NCI-H2227 (cell line): Measurements from ENCODE around the gene MYH7B.

Source experiments
- DNase-seq: peaks from one replicate; lab custom pipeline; 2025; ENCODE audit not compliant: unreplicated experiment; lab: John Stamatoyannopoulos, UW

The MYH7B gene

GRCh38 chr20:34990231-34990630 lies 34.6 kb downstream of the MYH7B start:
- DNase-seq = no peak

DNA sequence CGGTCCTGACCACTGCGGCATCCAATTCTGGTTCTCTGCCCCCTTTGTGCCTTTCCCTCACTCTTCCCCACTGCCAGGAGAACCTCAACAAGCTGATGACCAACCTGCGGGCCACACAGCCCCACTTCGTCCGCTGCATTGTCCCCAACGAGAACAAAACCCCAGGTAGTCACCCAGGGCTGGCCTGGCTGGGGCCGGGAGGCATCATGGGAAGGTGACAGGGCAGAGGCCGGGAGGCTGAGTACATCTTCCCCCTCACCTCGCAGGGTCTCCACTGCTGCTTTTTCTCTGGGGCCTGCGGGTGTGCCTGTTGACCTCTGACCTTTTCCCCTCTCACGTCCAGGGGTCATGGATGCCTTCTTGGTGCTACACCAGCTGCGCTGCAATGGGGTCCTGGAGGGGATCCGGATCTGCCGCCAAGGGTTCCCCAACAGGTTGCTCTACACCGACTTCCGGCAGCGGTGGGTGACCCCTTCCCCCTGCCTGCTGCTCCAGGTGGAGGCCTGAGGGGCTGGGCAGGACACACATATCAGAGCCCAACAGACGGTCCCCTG lies 35.1 kb downstream of the MYH7B start:
- DNase-seq = no peak

- no peak for DNase-seq
These were observed 37.2 kb downstream of the MYH7B start for GRCh38 chr20:34992751-34993417.

DNA sequence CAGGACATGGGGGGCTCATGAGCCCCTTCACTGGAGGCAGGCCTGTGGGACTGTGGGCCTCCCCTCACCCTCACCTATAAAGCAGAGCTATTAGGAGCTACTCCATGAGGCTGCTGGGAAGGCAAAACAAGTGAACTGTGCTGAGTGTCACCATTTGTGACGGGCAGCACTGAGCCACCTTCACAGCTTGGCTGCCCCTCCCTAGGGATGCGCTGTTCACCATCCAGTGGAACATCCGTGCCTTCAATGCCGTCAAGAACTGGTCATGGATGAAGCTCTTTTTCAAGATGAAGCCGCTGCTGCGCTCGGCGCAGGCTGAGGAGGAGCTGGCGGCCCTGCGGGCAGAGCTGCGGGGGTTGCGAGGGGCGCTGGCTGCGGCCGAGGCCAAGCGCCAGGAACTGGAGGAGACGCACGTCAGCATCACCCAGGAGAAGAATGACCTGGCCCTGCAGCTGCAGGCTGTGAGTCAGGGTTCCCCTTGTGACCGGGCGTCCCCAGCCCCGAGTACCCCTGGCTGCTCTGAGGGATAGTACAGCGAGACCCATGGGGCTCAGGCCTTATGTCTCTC lies 38.4 kb downstream of the MYH7B start:
- no peak for DNase-seq

DNA sequence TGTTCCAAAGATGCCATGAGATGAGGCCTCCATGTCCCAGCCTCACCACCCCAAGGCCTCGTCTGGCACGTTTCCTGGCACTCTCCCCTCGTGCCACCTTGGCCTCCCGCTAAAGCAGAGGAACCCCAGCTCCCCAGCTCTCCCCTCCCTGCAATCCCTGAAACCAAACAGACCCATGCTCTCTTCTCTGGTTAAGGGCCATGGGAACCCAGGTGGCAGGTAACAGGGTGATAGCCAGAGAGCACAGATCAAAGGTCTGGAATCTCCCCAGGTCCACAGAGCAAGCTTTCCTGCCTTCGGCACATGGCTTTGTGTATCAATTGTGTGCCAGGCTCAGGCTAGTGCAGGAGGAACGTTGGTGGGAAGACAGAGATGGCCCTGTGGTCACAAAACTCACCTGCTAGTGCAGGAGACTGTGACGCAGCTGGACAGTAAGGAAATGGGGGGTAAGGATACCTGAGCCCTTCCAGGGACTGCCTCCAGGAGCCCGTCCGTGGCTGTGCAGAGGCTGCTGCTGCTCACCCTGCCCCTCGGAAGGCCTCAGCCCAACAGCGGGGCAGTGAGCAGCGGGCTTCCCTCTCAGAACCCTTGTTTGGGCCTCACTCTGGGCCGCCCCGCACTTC lies 39.0 kb downstream of the MYH7B start:
- no peak for DNase-seq

GRCh38 chr20:34995192-34995591 lies 39.5 kb downstream of the MYH7B start:
- no peak for DNase-seq

DNA sequence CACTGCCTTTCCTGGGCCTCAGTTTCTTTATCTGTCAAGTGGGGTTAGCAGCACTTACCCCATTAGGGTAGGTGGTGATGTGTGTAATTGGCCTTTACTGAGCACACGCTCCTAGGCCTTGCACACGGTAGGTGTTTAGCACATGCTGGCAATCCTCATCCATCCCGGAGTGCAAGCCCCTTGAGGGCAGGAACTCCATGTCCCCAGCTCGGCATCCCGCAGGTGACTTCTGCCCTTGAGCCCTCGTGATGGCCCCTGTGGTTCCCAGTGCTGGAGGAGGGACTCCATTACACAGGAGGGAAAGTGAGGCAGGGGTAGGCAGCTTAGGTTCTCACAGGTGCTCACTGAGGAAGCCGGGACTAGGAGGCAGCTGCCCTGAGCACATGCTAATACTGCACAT lies 40.0 kb downstream of the MYH7B start:
- no peak for DNase-seq

- DNase-seq = no peak
These were observed 40.8 kb downstream of the MYH7B start for GRCh38 chr20:34996243-34997028.

DNA sequence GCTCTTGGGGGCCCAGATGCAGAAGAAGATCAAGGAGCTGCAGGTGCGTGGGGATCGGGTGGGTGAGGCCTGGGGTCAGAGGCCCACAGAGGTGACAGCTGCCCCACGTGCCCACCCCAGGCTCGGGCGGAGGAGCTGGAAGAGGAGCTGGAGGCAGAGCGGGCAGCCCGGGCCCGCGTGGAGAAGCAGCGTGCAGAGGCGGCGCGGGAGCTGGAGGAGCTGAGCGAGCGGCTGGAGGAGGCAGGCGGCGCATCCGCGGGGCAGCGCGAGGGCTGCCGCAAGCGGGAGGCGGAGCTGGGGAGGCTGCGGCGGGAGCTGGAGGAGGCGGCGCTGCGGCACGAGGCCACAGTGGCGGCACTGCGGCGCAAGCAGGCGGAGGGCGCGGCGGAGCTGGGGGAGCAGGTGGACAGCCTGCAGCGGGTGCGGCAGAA lies 41.5 kb downstream of the MYH7B start:
- no peak for DNase-seq

DNA sequence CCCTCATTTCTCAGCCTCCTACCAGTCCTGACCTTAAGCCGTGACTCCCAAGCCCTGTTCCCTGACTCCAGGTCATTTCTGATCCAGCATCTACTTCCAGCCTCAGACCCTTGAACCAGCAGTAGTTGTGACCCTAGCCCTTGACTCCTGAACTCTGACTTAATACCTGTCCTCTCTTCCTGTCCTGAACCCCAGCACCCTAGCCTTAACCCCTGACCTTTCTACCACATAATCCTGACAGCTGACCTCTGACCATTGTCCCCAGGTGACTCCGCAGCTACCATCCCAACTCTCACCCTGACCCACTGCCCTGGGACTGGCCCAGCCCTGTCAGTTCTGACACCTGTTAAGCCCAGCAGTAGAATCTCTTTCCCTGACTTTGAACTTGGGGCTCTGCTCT lies 42.1 kb downstream of the MYH7B start:
- no peak for DNase-seq

DNA sequence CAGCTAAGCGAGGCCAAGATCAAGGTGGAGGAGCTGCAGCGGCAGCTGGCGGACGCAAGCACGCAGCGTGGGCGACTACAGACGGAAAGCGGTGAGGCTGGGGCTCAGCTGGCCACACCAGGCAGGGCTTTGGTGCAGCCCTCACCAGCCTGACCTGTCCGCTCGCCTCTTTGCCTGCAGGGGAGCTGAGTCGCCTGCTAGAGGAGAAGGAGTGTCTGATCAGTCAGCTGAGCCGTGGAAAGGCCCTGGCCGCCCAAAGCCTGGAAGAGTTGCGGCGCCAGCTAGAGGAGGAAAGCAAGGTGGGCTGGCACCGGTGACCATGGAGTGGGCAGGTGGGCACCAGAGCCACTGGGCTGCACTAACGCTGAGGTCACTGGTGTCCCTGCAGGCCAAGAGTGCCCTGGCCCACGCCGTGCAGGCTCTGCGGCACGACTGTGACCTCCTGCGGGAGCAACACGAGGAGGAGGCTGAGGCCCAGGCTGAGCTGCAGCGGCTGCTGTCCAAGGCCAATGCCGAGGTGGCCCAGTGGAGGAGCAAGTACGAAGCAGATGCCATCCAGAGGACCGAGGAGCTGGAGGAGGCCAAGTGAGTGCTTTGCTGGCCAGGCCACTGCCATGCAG lies 42.8 kb downstream of the MYH7B start:
- DNase-seq = no peak

DNA sequence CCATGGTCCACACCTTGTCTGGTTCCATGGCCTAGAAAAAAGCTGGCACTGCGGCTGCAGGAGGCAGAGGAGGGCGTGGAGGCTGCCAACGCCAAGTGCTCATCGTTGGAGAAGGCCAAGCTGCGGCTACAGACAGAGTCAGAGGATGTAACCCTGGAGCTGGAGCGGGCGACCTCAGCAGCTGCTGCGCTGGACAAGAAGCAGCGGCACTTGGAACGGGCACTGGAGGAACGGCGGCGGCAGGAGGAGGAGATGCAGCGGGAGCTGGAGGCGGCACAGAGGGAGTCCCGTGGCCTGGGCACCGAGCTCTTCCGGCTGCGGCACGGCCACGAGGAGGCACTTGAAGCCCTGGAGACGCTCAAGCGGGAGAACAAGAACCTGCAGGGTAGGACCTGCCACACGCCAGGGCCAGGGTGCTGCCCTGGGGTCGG lies 43.4 kb downstream of the MYH7B start:
- DNase-seq = no peak

DNA sequence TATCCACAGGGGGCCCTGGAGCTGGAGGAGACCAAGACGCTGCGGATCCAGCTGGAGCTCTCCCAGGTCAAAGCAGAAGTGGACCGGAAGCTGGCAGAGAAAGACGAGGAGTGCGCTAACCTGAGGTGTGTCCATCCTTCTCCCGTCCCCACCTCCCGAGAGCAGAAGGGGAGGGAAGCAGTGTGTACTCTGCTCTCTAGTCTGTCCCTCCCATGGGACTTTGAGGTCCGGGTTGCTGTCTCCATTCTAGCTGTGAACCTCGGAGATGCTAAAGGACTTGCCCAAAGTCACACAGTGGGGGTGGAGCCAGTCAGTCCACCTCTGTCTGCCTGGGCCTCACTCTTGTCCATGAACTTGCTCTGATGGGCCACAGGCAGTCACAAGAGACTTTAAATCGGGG lies 44.1 kb downstream of the MYH7B start:
- no peak for DNase-seq

DNA sequence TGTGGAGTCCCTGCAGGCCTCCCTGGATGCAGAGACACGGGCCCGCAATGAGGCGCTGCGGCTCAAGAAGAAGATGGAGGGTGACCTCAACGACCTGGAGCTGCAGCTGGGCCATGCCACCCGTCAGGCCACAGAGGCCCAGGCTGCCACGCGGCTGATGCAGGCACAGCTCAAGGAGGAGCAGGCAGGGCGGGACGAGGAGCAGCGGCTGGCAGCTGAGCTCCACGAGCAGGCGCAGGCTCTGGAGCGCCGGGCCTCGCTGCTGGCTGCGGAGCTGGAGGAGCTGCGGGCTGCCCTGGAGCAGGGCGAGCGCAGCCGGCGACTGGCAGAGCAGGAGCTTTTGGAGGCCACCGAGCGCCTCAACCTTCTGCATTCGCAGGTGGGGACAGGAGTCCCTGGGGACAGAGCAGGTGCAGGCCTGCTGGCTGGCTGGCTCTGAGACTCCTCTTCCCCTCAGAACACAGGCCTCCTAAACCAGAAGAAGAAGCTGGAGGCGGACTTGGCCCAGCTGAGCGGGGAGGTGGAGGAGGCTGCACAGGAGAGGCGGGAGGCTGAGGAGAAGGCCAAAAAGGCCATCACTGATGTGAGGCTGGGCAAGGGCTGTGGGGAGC lies 44.7 kb downstream of the MYH7B start:
- DNase-seq = no peak

- no peak for DNase-seq
These were observed 45.4 kb downstream of the MYH7B start for GRCh38 chr20:35000922-35001595.

- no peak for DNase-seq
These were observed 46.1 kb downstream of the MYH7B start for GRCh38 chr20:35001596-35002362.

DNA sequence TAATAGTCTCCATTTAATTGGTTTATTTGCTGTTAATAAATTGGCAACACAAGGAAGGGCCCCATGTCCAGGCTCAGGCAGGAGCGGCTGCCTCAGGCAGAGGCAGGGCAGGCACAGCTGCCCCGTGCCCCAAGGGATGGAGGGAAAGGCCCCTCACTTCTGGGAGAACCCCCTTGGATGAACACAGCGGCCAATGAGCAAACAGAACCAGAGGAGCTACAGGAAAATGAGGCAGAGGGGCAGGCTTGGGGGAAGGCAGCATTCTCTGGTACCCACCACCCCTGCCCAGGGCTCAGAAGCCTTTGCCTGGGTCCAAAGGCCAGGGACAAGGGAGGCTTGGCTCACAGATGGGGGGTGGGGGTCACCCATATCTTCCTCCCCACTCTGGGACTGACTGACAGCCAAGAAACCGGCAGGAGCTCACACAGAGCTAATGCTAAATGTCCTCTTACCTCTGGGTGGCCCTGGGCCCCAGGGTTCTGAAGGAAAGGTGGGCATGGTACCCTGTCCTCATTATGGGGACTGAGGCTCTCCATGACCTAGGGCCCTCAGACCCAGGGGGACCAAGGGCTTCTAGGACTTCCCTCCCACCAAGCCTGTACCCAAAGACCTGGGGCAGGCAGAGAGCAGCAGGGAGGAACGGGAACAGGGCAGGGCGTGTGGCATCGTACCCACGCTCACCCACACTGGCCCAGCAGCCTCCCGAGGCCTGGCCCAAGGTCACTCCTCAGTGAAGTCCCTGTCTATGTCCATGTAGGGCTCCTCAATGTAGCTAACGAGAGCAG lies 47.0 kb downstream of the MYH7B start:
- DNase-seq = no peak

DNA sequence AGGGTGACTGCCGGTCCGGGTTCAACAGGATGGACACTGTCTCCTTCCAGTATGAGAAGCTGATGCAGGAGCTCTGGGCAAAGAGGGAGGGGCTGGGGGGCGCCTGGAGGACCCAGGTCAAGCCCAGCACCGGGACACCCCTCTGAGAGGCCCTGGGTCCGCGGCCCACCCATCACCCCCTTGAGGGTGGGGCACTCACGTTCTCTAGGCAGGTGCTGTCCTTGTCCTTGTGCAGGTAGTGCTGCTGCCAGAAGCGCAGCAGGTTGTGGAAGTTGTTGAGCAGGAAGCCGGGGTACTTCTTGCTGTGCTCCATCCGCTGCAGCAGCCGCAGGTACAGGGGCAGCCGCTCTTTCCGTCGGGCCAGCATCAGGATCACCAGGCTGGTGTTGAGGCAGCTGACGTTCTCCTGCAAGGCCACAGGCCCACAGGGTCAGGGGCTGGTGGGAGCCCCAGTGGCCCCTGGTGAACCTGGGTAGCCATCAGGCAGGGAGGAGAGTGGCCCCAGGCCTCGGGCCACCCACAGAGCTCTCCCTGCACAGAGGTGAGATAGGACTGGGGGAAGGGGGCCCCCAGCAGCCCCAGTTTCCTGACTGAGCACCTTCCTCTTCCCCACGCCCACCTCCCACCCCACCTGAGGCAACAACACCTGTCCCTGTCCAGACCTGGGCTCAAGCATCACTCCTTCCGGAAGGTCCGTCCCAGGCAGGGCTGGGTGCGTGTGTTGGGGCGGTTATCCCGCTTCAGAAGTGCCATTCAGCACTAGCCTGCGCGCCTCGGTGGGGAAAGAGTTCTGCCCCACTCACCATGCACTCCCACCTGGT lies 47.8 kb downstream of the MYH7B start:
- DNase-seq = no peak
